PC-3 (cell line): ENCODE measurements around the gene ZCCHC14. TPM values are rescaled to one million over a fixed set of nuclear protein-coding genes. Genes with fewer than 3 reads are reported as not detected.

Source experiments
- ATAC-seq: fragments of 200-7000 bp; cut with Tn5 transposase; 2 replicates; pipeline ENCODE4 v1.9.1; 2020; ENCODE audit warnings: mild to moderate bottlenecking, moderate library complexity
- BruUV-seq: library from RNA; stranded (reverse); fragments of 400-500 nt; replicated peaks from 2 replicates; lab custom pipeline; 2021; lab: Mats Ljungman, UMichigan
- CTCF ChIA-PET: fragments of 300-600 bp; sonication (Branson Sonifier 250); formaldehyde crosslinking; loops from one replicate; lab custom pipeline; 2022; ENCODE audit warnings: antibody characterized with exemption; lab: Charles Lee
- POLR2A ChIA-PET: fragments of 300-600 bp; sonication (Branson Sonifier 250); formaldehyde crosslinking; loops from one replicate; lab custom pipeline; 2022; ENCODE audit warnings: antibody characterized with exemption; ENCODE audit not compliant: unreplicated experiment; lab: Charles Lee
- DNase-seq: peaks from one replicate; pipeline ENCODE4 v3.0.0-alpha.2; 2015
- H2AFZ ChIP-seq: fragments of 300-600 bp; sonication (generic); 2 replicates; pipeline ENCODE4 v1.6.0; 2016; ENCODE audit warnings: antibody characterized with exemption, low read length
- H3F3A ChIP-seq: fragments of 300-600 bp; sonication (generic); one replicate; pipeline ENCODE4 v1.6.0; 2017; ENCODE audit warnings: antibody characterized with exemption, low read length, control low read depth, mild to moderate bottlenecking; ENCODE audit not compliant: unreplicated experiment
- H3K27ac ChIP-seq: fragments of 300-600 bp; sonication (generic); 2 replicates; pipeline ENCODE4 v1.5.1; 2016; ENCODE audit warnings: mild to moderate bottlenecking, low read length
- H3K27me3 ChIP-seq: fragments of 300-600 bp; sonication (generic); 2 replicates; pipeline ENCODE4 v1.6.1; 2016; ENCODE audit warnings: low read length, mixed read lengths
- H3K36me3 ChIP-seq: fragments of 300-600 bp; sonication (generic); 2 replicates; pipeline ENCODE4 v1.6.1; 2016; ENCODE audit warnings: low read depth, mixed run types, low read length, mixed read lengths
- H3K4me1 ChIP-seq: fragments of 300-600 bp; sonication (generic); 2 replicates; pipeline ENCODE4 v1.5.1; 2016; ENCODE audit warnings: low read length; ENCODE audit not compliant: insufficient read depth
- H3K4me2 ChIP-seq: fragments of 300-600 bp; sonication (generic); 2 replicates; pipeline ENCODE4 v1.6.0; 2016; ENCODE audit warnings: low read length
- H3K4me3 ChIP-seq: fragments of 300-600 bp; sonication (generic); 2 replicates; pipeline ENCODE4 v1.5.1; 2016; ENCODE audit warnings: mild to moderate bottlenecking, low read length, mixed read lengths
- H3K79me2 ChIP-seq: fragments of 300-600 bp; sonication (generic); 2 replicates; pipeline ENCODE4 v1.6.1; 2017; ENCODE audit warnings: low read length, mixed read lengths
- H3K9ac ChIP-seq: fragments of 300-600 bp; sonication (generic); 2 replicates; pipeline ENCODE4 v1.6.0; 2016; ENCODE audit warnings: mild to moderate bottlenecking, low read length
- H3K9me2 ChIP-seq: fragments of 300-600 bp; sonication (generic); replicated peaks from 2 replicates; pipeline ENCODE4 v1.6.1; 2016; ENCODE audit warnings: mixed run types, low read length, mixed read lengths
- H3K9me3 ChIP-seq: fragments of 300-600 bp; sonication (generic); 2 replicates; pipeline ENCODE4 v1.6.1; 2016; ENCODE audit warnings: low read length, mixed read lengths
- H4K20me1 ChIP-seq: fragments of 300-600 bp; sonication (generic); 2 replicates; pipeline ENCODE4 v1.6.1; 2016; ENCODE audit warnings: low read length, mixed read lengths
- CTCF ChIP-seq: fragments of 300-600 bp; sonication (generic); conservative IDR thresholded peaks from 2 replicates; pipeline ENCODE4 v1.5.1; 2017; ENCODE audit warnings: antibody characterized with exemption, low read depth, mild to moderate bottlenecking, low read length
- EZH2 ChIP-seq: fragments of 300-600 bp; sonication (generic); IDR thresholded peaks from one replicate; pipeline ENCODE4 v1.6.1; 2017; ENCODE audit warnings: antibody characterized with exemption, mild to moderate bottlenecking, low read length; ENCODE audit not compliant: unreplicated experiment
- EZH2phosphoT487 ChIP-seq: fragments of 300-600 bp; sonication (generic); IDR thresholded peaks from 2 replicates; pipeline ENCODE4 v1.6.1; 2018; ENCODE audit warnings: mild to moderate bottlenecking, antibody characterized with exemption, low read length, borderline replicate concordance
- intact Hi-C: fragments of 100-400 bp; cut with micrococcal nuclease; formaldehyde crosslinking; loops from 2 replicates; pipeline ENCODE4 v1.9.0; 2023
- total RNA-seq: library from RNA; depleted of rRNA; stranded (reverse); fragments of >200 nt; gene quantifications from 2 replicates; pipeline ENCODE4 v1.2.3, GENCODE V29; 2014

Gene ZCCHC14
- total RNA-seq, 1 experiment from 2014 or later: 5.3 TPM

- H3F3A ChIP-seq: no peaks in the 10 kb centered on the region
- no peaks in the 10 kb centered on the region for H3K9me3 ChIP-seq
- TF ChIP-seq CTCF: no peak
- no peak for TF ChIP-seq EZH2phosphoT487
- H3K27me3 ChIP-seq: no peaks in the 10 kb centered on the region
- peaks cover 75% of the 10 kb centered on the region for H3K79me2 ChIP-seq
- H3K36me3 ChIP-seq: no peaks in the 10 kb centered on the region
- no peak overlapping the region for H2AFZ ChIP-seq
- H4K20me1 ChIP-seq: no peaks in the 10 kb centered on the region
- DNase-seq (no peak), ATAC-seq (no peak)
- CTCF ChIA-PET: no interaction called here
- H3K4me3 ChIP-seq: no peak overlapping the region
- no peak overlapping the region for H3K9ac ChIP-seq
- no peaks in the 10 kb centered on the region for H3K9me2 ChIP-seq
- BruUV-seq: no TSS peak
- H3K27ac ChIP-seq: no peak overlapping the region
- POLR2A ChIA-PET: no interaction called here
- H3K4me1 ChIP-seq: peaks cover 26% of the 10 kb centered on the region
- H3K4me2 ChIP-seq: no peak overlapping the region
- intact Hi-C loops: loop anchor here (10.0 kb wide), 1 partner anchor 54 kb away; no protein-coding TSS in a partner anchor
Observed at GRCh38 chr16:87469169-87469568, 23.7 kb downstream of the ZCCHC14 start.

- H3K9ac ChIP-seq: no peak overlapping the region
- no peak overlapping the region for H3K4me2 ChIP-seq
- ChIA-PET POLR2A (no interaction called here), CTCF (no interaction called here)
- intact Hi-C loops: loop anchor here (10.0 kb wide), 1 partner anchor 54 kb away; no protein-coding TSS in a partner anchor
- DNase-seq: no peak
- H3K27ac ChIP-seq: no peak overlapping the region
- H3F3A ChIP-seq: no peaks in the 10 kb centered on the region
- TF ChIP-seq CTCF: no peak
- no peak for TF ChIP-seq EZH2
- TF ChIP-seq EZH2phosphoT487: no peak
- no peak overlapping the region for H3K4me3 ChIP-seq
- peaks cover 73% of the 10 kb centered on the region for H3K79me2 ChIP-seq
- no peaks in the 10 kb centered on the region for H4K20me1 ChIP-seq
- H3K4me1 ChIP-seq: peaks cover 32% of the 10 kb centered on the region
- no peak for ATAC-seq
- no peaks in the 10 kb centered on the region for H3K9me3 ChIP-seq
- no peaks in the 10 kb centered on the region for H3K9me2 ChIP-seq
- BruUV-seq: no TSS peak
- H3K27me3 ChIP-seq: no peaks in the 10 kb centered on the region
- H2AFZ ChIP-seq: no peak overlapping the region
- H3K36me3 ChIP-seq: no peaks in the 10 kb centered on the region
Observed at GRCh38 chr16:87468550-87468949, 24.3 kb downstream of the ZCCHC14 start.

GRCh38 chr16:87466975-87467501 lies 25.8 kb downstream of the ZCCHC14 start:
- ATAC-seq (no peak), DNase-seq (no peak)
- Histone ChIP-seq H3K36me3 (no peaks in the 10 kb centered on the region), H3K27me3 (no peaks in the 10 kb centered on the region), H3K4me3 (no peak overlapping the region), H2AFZ (no peak overlapping the region), H3K9me3 (no peaks in the 10 kb centered on the region), H3K27ac (no peak overlapping the region), H3K4me1 (peaks cover 32% of the 10 kb centered on the region), H3K9ac (no peak overlapping the region), H3K9me2 (no peaks in the 10 kb centered on the region), H4K20me1 (no peaks in the 10 kb centered on the region), H3F3A (no peaks in the 10 kb centered on the region), H3K4me2 (no peak overlapping the region), H3K79me2 (peaks cover 68% of the 10 kb centered on the region)
- TF ChIP-seq CTCF (no peak), EZH2 (no peak), EZH2phosphoT487 (no peak)
- CTCF ChIA-PET: no interaction called here
- no TSS peak for BruUV-seq
- intact Hi-C loops: loop anchor here (10.0 kb wide), 1 partner anchor 52 kb away; no protein-coding TSS in a partner anchor
- POLR2A ChIA-PET: no interaction called here
